Esophagus muscularis mucosa (tissue), 4 donors: ENCODE results near the gene CLDN5.

Source experiments
- EP300 ChIP-seq: sonication (generic); formaldehyde crosslinking; IDR thresholded peaks from one replicate; pipeline ENCODE4 v1.6.1; 2017; ENCODE audit warnings: antibody characterized with exemption
- POLR2AphosphoS5 ChIP-seq, 2 donors: sonication (generic); formaldehyde crosslinking; IDR thresholded peaks; one replicate each; pipeline ENCODE4 v1.6.1; 2017; ENCODE audit warnings: antibody characterized with exemption in 2 of 2
- TF ChIP-seq, protein P1 (sequence below), 3 experiments: fragments of 200-600 bp in 2 of 3; fragments of 450-650 bp in 1 of 3; sonication (generic) in 2 of 3; IDR thresholded peaks; one replicate each; pipeline ENCODE4 v1.5.1; 2017 to 2019; ENCODE audit warnings: antibody characterized with exemption in 3 of 3, mild to moderate bottlenecking in 2 of 3, moderate library complexity in 1 of 3

GRCh38 chr22:19559956-19560355, 35.7 kb upstream of the CLDN5 start:
- no peak for TF ChIP-seq POLR2AphosphoS5 (IDR thresholded peaks at IDR 0.05)
- TF ChIP-seq, protein P1, sequence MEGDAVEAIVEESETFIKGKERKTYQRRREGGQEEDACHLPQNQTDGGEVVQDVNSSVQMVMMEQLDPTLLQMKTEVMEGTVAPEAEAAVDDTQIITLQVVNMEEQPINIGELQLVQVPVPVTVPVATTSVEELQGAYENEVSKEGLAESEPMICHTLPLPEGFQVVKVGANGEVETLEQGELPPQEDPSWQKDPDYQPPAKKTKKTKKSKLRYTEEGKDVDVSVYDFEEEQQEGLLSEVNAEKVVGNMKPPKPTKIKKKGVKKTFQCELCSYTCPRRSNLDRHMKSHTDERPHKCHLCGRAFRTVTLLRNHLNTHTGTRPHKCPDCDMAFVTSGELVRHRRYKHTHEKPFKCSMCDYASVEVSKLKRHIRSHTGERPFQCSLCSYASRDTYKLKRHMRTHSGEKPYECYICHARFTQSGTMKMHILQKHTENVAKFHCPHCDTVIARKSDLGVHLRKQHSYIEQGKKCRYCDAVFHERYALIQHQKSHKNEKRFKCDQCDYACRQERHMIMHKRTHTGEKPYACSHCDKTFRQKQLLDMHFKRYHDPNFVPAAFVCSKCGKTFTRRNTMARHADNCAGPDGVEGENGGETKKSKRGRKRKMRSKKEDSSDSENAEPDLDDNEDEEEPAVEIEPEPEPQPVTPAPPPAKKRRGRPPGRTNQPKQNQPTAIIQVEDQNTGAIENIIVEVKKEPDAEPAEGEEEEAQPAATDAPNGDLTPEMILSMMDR (IDR thresholded peaks at IDR 0.05) = no peak
- TF ChIP-seq EP300 = no peak
